A549 treated with Hydrocortisone at 1 μM for 4 hours (cell line): ENCODE measurements around the gene ZNF230. TPM values are rescaled to one million over a fixed set of nuclear protein-coding genes. Genes with fewer than 3 reads are reported as not detected.

Experiments
- total RNA-seq: library from RNA; stranded (reverse); fragments of 200-300 nt; extraction: Qiagen RNA extraction; gene quantifications from 5 replicates; pipeline ENCODE4 v1.2.3, GENCODE V29; 2022

ZNF230 gene
- 2.2 to 4.2 TPM (median 3.3 TPM) in 5 replicates for total RNA-seq

GRCh38 chr19:44002566-44003460 lies at the start of gene ZNF230:
ZNF230 (plus strand) TSS chr19:44002957; CDS start chr19:44007079, 4,122 bp downstream.

GRCh38 chr19:43983912-43984686 lies 18.7 kb upstream of the ZNF230 start, which contains the start of gene ZNF155:
ZNF155 (plus strand) TSS chr19:43984188; CDS start chr19:43988544, 4,356 bp downstream.

GRCh38 chr19:44025217-44025936 lies 22.6 kb downstream of the ZNF230 start, which contains the start of gene ZNF222:
ZNF222 (plus strand) TSS chr19:44025379; CDS start chr19:44025437, 58 bp downstream.

GRCh38 chr19:44051650-44052402 lies 49.1 kb downstream of the ZNF230 start, which contains the start of gene ZNF223:
ZNF223 (plus strand) TSS chr19:44052036; CDS start chr19:44055177, 3,141 bp downstream.

Other genes with a start within 250 kb of the ZNF230 start
- gene SMG9, start 248.0 kb upstream of the ZNF230 start, total RNA-seq, result 49.2 to 64.3 TPM (median 55.9 TPM) in 5 replicates
- 42.2 to 55.5 TPM (median 53.1 TPM) in 5 replicates for gene KCNN4, start 222.0 kb upstream of the ZNF230 start, total RNA-seq
- gene LYPD5, start 200.5 kb upstream of the ZNF230 start, total RNA-seq, result 0.11 to 0.39 TPM (median 0.18 TPM) in 5 replicates
- gene ZNF283, start 175.6 kb upstream of the ZNF230 start, total RNA-seq, result 3.9 to 6.1 TPM (median 4.8 TPM) in 5 replicates
- gene ZNF404, start 119.0 kb upstream of the ZNF230 start, total RNA-seq, result 0.13 to 0.39 TPM (median 0.21 TPM) in 5 replicates
- 8.7 to 12.8 TPM (median 9.8 TPM) in 5 replicates for gene ZNF45, start 67.7 kb upstream of the ZNF230 start, total RNA-seq
- 0.51 to 0.84 TPM (median 0.60 TPM) in 5 replicates for gene ZNF221, start 51.7 kb upstream of the ZNF230 start, total RNA-seq
- 1.9 to 3.6 TPM (median 3.0 TPM) in 5 replicates for gene ZNF155, start 18.8 kb upstream of the ZNF230 start, total RNA-seq
- 3.1 to 3.8 TPM (median 3.5 TPM) in 5 replicates for gene ZNF222, start 22.4 kb downstream of the ZNF230 start, total RNA-seq
- gene ZNF223, start 49.1 kb downstream of the ZNF230 start, total RNA-seq, result 2.3 to 5.1 TPM (median 2.9 TPM) in 5 replicates
- 0.25 to 0.71 TPM (median 0.43 TPM) in 5 replicates for gene ZNF284, start 69.2 kb downstream of the ZNF230 start, total RNA-seq
- gene ZNF224, start 91.4 kb downstream of the ZNF230 start, total RNA-seq, result 7.1 to 12.7 TPM (median 8.9 TPM) in 5 replicates
- 2.3 to 4.3 TPM (median 2.5 TPM) in 5 replicates for gene ZNF225, start 110.4 kb downstream of the ZNF230 start, total RNA-seq
- 1.3 to 2.5 TPM (median 2.2 TPM) in 5 replicates for gene ZNF234, start 138.6 kb downstream of the ZNF230 start, total RNA-seq
- 18.3 to 21.5 TPM (median 18.7 TPM) in 5 replicates for gene ZNF226, start 162.1 kb downstream of the ZNF230 start, total RNA-seq
- gene ZNF227, start 209.6 kb downstream of the ZNF230 start, total RNA-seq, result 9.3 to 13.7 TPM (median 10.1 TPM) in 5 replicates